ENCODE results near the gene CEP78.

GRCh38 chr9:78294290-78295176, 58.7 kb downstream of the CEP78 start:
- TF ChIP-seq CTCF (IDR thresholded peaks at IDR 0.05) (no peak), POLR2A (IDR thresholded peaks at IDR 0.05) (no peak)
